Activated CD8-positive, alpha-beta T cell treated with anti-CD3 and anti-CD28 coated beads for 36 hours (primary cell): Measurements from ENCODE around the gene PLXNC1. TPM values are rescaled to one million over a fixed set of nuclear protein-coding genes. Genes with fewer than 3 reads are reported as not detected.
A peak's percentile ranks its signal among the peaks of the same experiment; 100 is the strongest.

Experiments used
- ATAC-seq: fragments of 200-7000 bp; cut with Tn5 transposase; one replicate; pipeline ENCODE4 v1.10.0; 2021; ENCODE audit warnings: mild to moderate bottlenecking, moderate library complexity
- CTCF ChIA-PET: fragments of 350-600 bp; sonication (Branson Sonifier 250); formaldehyde crosslinking; loops from one replicate; lab custom pipeline; 2021; ENCODE audit warnings: antibody characterized with exemption; lab: Charles Lee
- POLR2A ChIA-PET: fragments of 350-600 bp; sonication (Branson Sonifier 250); formaldehyde crosslinking; loops from one replicate; lab custom pipeline; 2021; ENCODE audit warnings: antibody characterized with exemption; lab: Charles Lee
- DNase-seq: peaks from one replicate; pipeline ENCODE4 v3.0.0-alpha.2; 2020
- H3K27ac Mint-ChIP-seq: one replicate; pipeline ENCODE4 v1.8.0; 2021; ENCODE audit warnings: mild to moderate bottlenecking, mixed read lengths
- H3K27me3 Mint-ChIP-seq: one replicate; pipeline ENCODE4 v1.8.0; 2021; ENCODE audit warnings: mixed read lengths
- H3K36me3 Mint-ChIP-seq: one replicate; pipeline ENCODE4 v1.8.0; 2021; ENCODE audit warnings: low read depth, mixed read lengths
- H3K4me1 Mint-ChIP-seq: one replicate; pipeline ENCODE4 v1.8.0; 2021; ENCODE audit warnings: low read depth, mixed read lengths
- H3K4me3 Mint-ChIP-seq: one replicate; pipeline ENCODE4 v1.8.0; 2021; ENCODE audit warnings: mild to moderate bottlenecking, moderate library complexity, mixed read lengths
- H3K9me3 Mint-ChIP-seq: one replicate; pipeline ENCODE4 v1.8.0; 2021; ENCODE audit warnings: mixed read lengths
- CTCF ChIP-seq: fragments of 200-600 bp; IDR thresholded peaks from one replicate; pipeline ENCODE4 v1.8.0; 2022; ENCODE audit warnings: antibody characterized with exemption, mild to moderate bottlenecking
- intact Hi-C: fragments of 100-400 bp; cut with micrococcal nuclease; formaldehyde crosslinking; loops from one replicate; pipeline ENCODE4 v1.10.0; 2022
- total RNA-seq, 2 experiments: library from RNA; stranded (reverse); gene quantifications; one replicate each; pipeline ENCODE4 v1.2.3, GENCODE V29; 2021

PLXNC1 gene
- total RNA-seq, 2 experiments from 2014 or later, result 8.8 to 9.5 TPM

- ATAC-seq, result no peak
- H3K4me3 Mint-ChIP-seq, result no peak overlapping the region
- no peaks in the 10 kb centered on the region for H3K27me3 Mint-ChIP-seq
- ChIA-PET POLR2A (interaction anchor here (0.5 to 1.0 kb wide), 2 partner anchors 10 to 590 kb away, joined by 3 to 4 read pairs; no protein-coding TSS in a partner anchor), CTCF (interaction anchor here (0.9 to 1.8 kb wide), 5 partner anchors 11 to 42 kb away, joined by 3 to 6 read pairs (median 3); no protein-coding TSS in a partner anchor)
- H3K4me1 Mint-ChIP-seq, result peaks cover 37% of the 10 kb centered on the region
- H3K9me3 Mint-ChIP-seq, result peaks cover 6% of the 10 kb centered on the region
- H3K36me3 Mint-ChIP-seq, result peaks cover 5% of the 10 kb centered on the region
- intact Hi-C loops, result no loop called here
- H3K27ac Mint-ChIP-seq, result no peak overlapping the region
- DNase-seq, result no peak
- TF ChIP-seq CTCF, result no peak
Measured at GRCh38 chr12:94165670-94166364, 17.4 kb downstream of the PLXNC1 start.

GRCh38 chr12:94167071-94167755, 18.8 kb downstream of the PLXNC1 start:
- intact Hi-C loops, result no loop called here
- ATAC-seq (no peak), DNase-seq (no peak)
- H3K27me3 Mint-ChIP-seq, result no peaks in the 10 kb centered on the region
- CTCF ChIA-PET, result interaction anchor here (1.1 to 1.8 kb wide), 4 partner anchors 19 to 41 kb away, joined by 3 to 6 read pairs (median 4); partner anchors contain the start of gene PLXNC1
- peaks cover 5% of the 10 kb centered on the region for H3K36me3 Mint-ChIP-seq
- TF ChIP-seq CTCF, result no peak
- no peak overlapping the region for H3K4me3 Mint-ChIP-seq
- peaks cover 1% of the 10 kb centered on the region for H3K9me3 Mint-ChIP-seq
- no peak overlapping the region for H3K27ac Mint-ChIP-seq
- peaks cover 45% of the 10 kb centered on the region for H3K4me1 Mint-ChIP-seq
- POLR2A ChIA-PET, result interaction anchor here (1.0 to 1.1 kb wide), 2 partner anchors 12 to 109 kb away, joined by 4 read pairs; no protein-coding TSS in a partner anchor

GRCh38 chr12:94167756-94168416, 19.5 kb downstream of the PLXNC1 start:
- CTCF ChIA-PET, result interaction anchor here (1.3 to 1.6 kb wide), 2 partner anchors 14 to 20 kb away, joined by 4 to 5 read pairs; partner anchors contain the start of gene PLXNC1

GRCh38 chr12:94169495-94169894, 21.1 kb downstream of the PLXNC1 start:
- CTCF ChIA-PET, result interaction anchor here (0.9 to 1.6 kb wide), 4 partner anchors 16 to 42 kb away, joined by 3 to 5 read pairs (median 3); no protein-coding TSS in a partner anchor
- POLR2A ChIA-PET, result no interaction called here
- TF ChIP-seq CTCF, result no peak
- no peak overlapping the region for H3K27ac Mint-ChIP-seq
- ATAC-seq (peak; percentile 53), DNase-seq (peak; percentile 56)
- peaks cover 5% of the 10 kb centered on the region for H3K36me3 Mint-ChIP-seq
- H3K4me3 Mint-ChIP-seq, result no peak overlapping the region
- H3K27me3 Mint-ChIP-seq, result no peaks in the 10 kb centered on the region
- intact Hi-C loops, result no loop called here
- H3K4me1 Mint-ChIP-seq, result peaks cover 62% of the 10 kb centered on the region
- H3K9me3 Mint-ChIP-seq, result no peaks in the 10 kb centered on the region

More at GRCh38 chr12:94167756-94168416, 19.5 kb downstream of the PLXNC1 start:
- Mint-ChIP-seq H3K9me3 (no peaks in the 10 kb centered on the region), H3K27ac (no peak overlapping the region), H3K36me3 (peaks cover 5% of the 10 kb centered on the region), H3K4me1 (peaks cover 47% of the 10 kb centered on the region), H3K4me3 (no peak overlapping the region), H3K27me3 (no peaks in the 10 kb centered on the region)
- TF ChIP-seq CTCF, result no peak
- POLR2A ChIA-PET, result interaction anchor here (1.3 kb wide), 1 partner anchor 41 kb away, joined by 5 read pairs; no protein-coding TSS in a partner anchor
- DNase-seq (no peak), ATAC-seq (no peak)
- intact Hi-C loops, result no loop called here
